HG03432 (cell line): Measurements from ENCODE around the gene MYH7.
"Not testable (repeated sequence)": the region's sequence is repeated elsewhere in the genome, so short reads cannot be mapped to it uniquely, and the experiment has no call there.

Experiments
- ATAC-seq: cut with Tn5 transposase; IDR thresholded peaks from one replicate; pipeline ENCODE4 v1.9.1; 2021; ENCODE audit warnings: mild to moderate bottlenecking, moderate library complexity; ENCODE audit not compliant: unreplicated experiment

The MYH7 gene

DNA sequence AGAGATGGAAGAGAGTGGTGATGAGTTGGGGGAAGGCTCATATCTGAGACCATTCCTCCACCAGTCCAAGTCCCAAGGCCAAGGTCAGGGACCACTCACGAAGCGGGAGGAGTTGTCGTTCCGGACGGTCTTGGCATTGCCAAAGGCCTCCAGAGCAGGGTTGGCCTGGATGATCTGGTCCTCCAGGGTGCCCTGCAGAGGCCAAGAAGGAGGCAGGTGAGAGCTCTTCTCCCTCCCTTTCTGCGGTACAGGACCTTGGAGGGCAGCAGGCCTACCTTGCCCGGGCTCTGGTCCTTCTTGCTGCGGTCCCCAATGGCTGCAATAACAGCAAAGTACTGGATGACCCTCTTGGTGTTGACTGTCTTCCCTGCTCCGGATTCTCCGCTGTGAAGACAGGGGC, 4.0 kb downstream of the MYH7 start:
- no peak for ATAC-seq

DNA sequence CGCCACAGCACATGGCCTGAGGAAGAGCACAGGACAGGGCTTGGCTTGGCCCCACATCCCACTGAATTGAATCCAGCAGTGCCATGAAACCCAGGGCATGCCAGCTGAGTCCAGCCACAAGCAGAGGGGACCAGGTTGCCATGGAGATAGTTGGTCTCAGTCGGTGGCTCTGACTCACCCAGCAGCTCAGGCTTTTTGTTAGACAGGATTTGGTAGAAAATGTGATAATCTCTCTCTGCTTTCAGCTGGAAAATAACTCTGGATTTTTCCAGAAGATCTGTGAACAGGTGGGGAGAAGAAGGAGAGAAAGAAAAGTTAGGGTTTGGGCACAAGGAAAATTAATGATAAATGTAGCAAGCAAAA, 4.8 kb downstream of the MYH7 start:
- no peak for ATAC-seq

DNA sequence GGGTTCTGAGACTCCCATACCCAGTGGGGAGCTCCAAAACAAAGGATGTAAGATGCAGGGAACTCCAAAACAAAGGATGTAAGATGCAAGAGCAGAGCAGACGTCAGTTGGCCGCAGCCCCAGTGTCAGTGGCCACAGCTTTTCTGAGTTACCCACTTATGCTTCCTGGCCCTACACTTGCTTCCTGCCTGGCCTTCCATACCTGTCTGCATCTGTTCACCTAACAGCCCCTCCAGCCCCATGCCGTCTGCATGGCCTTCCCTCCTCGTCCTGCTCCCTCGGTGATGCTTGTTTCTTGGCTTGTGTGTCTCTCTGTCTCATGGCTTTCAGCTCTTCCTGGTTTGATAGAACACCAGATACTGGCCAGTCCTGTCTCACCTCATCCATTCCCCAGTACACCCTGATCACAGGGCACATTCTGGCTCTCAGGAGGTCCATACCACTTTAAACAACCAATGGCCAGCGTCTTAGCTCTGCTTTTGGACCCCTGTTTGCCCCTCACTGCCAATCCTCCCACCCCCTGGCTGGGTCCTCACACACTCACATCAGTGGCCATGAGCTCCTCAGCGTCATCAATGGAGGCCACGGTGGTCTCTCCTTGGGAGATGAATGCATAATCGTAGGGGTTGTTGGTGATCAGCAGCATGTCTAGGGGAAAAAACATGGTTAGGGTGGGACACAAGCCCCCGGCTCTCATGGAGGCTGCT, 5.3 kb downstream of the MYH7 start:
- ATAC-seq = no peak

DNA sequence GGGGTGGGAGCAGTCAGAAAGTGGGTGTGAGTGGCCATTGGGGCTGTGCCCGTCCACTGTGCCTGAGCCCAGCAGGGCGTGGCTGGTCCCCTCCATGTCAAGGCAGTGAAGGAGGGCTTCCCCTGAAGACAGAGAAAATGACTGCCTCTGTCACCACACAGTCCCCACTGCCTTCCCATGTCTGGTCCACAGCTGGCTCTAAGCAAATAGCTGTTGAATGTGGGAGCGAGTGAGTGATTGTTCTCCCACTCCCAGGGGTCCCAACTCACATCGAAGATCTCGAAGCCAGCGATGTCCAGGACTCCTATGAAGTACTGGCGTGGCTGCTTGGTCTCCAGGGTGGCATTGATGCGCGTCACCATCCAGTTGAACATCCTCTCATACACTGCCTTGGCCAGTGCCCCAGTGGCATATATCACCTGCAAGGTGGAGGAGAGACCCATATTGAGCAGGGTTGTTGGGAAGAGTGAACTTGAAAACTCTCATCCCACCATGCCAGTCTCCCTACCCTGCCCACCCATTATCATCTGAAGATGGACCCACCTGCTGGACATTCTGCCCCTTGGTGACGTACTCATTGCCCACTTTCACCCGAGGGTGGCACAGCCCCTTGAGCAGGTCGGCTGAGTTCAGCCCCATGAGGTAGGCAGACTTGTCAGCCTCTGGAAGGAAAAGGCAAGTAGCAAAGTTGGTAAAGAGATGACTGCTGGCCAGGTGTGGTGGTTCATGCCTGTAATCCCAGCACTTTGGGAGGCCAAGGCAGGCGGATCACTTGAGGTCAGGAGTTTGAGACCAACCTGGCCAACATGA, 6.6 kb downstream of the MYH7 start:
- no peak for ATAC-seq

DNA sequence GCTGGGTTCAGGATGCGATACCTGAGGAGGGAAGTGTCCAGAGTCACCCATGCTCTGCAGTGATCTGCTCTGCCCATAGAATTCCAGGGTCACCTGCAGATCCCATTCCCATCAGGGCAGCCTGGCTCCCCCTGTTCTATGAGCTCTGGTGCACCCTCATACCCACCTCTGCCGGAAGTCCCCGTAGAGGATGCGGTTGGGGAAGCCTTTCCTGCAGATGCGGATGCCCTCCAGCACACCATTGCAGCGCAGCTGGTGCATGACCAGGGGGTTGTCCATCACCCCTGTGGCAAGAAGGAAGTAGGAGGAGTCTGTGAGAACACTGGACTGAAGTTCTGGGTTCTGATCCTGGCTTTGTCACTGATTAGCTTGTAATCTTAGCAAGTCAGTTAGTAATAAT, 9.7 kb downstream of the MYH7 start:
- not testable (repeated sequence) for ATAC-seq

DNA sequence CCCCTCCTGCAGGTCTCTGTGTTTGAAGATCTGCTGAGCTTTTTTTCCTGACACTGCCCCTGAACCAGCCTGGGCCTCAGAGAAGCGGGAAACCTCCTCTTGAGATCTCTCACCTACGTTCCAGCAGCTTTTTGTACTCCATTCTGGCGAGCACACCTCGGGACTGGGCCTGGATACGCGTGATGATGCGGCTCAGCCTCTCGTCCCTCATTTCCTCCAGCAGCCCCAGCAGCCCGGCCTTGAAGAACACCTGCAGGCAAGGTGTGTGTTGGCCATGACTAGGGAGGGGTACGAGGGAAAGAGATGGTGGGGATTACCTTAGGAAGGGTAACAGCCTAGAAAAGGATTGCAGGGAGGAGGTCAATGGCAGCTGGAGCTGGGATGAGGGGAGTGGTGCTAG, 10.3 kb downstream of the MYH7 start:
- ATAC-seq = no peak

DNA sequence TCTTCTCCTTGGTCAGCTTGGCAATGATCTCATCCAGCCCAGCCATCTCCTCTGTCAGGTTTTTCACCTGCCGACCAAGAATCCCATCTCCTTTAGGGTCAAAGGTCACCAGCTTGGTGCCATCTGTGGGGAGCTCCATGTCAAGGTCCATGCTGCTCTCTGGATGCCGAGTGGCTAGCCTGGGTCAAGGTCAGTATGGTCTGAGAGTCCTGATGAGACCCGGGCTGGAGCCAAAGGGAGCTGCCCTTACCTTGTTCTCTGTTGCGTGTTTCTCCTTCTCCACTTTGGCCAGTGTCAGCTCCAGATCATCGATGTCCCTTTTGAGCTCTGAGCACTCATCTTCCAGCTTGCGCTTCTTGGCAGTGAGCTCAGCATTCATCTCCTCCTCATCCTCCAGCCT, 11.8 kb downstream of the MYH7 start:
- ATAC-seq = no peak

DNA sequence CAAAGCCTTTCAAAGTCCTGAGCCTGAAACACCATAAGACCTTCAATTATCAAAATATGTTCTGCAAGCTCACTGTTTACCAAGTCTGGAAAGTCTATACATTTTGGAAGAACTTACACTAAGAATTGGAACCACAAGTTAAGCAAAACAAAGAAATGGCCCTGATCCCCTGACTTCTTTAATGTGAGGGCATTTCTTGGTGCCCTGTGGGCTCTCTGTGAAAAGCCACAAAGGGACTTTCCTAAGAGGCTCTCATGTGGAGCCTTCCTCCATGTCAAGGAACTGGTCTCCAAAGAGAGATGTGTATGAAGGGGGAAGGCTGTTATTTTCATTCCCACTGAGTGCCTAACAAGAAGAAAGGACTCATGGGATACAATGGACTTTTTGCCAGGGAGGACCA, 13.9 kb downstream of the MYH7 start:
- ATAC-seq = no peak

DNA sequence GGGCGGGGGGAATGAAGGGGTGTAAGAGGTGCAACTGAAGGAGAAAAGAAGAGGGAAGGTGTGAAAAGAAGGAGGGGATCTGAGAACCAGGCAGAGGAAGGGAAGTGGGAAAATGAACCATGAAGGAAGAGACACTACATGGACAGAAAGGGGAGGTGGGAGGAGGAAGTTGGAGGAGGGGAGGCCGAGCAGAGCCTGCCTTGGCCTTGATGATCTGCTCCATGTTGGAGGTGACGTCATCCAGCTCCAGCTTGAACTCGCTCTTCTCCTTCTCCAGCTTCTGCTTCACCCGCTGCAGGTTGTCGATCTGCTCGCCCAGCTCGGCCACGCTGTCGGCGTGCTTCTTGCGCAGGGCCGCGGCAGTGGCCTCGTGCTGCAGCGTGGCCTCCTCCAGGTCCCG, 15.8 kb downstream of the MYH7 start:
- not testable (repeated sequence) for ATAC-seq

DNA sequence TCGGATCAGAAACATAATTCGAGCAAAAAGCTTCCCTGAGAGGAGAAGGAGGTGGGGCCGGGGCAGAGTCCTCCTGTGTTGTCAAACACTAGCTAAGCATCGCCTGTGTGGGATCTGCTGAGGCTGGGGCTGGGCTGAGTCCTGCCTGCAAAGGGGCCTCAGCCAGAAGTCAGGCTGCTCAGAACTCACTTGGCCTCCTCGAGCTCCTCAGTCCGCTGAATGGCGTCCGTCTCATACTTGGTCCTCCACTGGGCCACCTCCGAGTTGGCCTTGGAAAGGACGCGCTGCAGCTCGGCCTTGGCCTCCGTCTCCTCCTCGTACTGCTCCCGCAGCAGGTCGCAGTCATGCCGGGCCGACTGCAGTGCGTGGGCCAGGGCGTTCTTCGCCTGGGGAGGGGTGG, 17.4 kb downstream of the MYH7 start:
- no peak for ATAC-seq

DNA sequence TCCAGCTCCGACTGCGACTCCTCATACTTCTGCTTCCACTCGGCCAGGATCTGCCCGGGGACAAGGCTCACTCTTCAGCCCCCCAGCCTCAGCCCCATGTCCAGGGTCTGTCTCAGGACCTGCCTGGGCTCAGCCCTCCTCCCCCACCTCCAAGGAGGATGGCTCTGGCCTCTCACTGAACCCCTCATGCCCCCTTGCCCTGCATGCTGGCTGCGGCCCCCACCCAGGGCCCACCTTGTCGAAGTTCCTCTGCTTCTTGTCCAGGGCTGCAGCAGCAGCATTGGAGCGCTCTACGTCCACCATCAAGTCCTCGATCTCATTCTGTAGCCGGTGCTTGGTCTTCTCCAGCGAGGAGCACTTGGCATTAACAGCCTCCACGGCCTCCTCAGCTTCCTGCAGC, 18.2 kb downstream of the MYH7 start:
- not testable (repeated sequence) for ATAC-seq

DNA sequence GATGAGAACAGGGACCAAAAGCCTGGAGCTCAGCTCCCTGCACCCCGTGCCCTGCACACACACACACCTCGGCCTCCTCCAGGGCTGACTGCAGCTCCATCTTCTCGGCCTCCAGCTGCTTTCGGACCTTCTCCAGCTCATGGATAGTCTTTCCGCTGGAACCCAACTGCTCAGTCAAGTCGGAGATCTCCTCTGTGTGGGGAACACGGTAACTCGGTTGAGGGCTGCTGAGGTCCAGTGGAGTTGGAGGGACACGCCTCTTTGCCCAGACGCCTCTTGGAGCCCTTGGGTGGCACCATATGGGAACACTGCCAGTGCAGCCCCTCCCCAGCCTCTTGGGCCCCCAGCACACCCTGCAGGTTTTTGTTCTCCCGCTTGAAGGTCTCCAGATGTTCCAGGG, 18.7 kb downstream of the MYH7 start:
- no peak for ATAC-seq

DNA sequence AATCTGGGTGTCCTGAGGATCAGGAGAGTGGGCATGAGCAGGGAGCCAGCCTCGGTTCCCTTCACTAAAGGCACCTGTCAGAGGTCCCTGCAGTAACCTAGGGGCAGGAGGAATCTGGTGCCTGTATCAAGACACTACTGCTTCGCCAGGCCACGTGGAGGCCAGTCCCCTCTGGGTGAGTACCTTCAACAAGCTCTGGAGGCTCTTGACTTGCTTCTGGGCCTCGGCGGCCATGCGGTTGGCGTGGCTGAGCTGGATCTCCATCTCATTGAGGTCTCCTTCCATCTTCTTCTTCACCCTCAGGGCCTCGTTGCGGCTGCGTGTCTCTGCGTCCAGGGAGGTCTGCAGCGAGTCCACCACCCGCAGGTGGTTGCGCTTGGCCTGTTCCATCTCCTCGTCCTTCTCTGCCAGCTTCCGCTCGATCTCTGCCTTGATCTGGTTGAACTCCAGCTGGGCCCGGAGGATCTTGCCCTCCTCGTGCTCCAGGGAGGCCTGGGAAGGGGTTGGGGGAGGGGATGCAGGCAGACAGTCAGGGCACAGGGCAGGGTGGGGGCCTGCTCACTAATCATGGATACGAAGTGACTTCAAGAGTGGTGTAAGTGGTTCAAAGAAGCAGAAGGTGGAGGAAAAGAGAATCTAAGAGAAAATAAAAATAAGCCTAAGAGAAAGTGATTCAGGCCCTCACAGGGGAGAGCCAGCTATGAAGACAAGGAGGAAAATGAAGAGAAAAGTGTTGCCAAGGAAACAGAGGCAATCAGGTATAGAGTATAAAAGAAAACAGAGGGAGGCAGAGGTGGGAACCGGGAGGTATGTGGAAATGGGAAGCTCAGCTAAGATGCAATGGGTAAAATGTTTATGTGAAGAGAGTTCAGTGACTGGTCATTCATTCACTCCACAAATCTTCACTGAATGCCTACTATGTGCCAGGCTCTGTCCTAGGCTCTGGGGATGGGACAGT, 19.4 kb downstream of the MYH7 start:
- ATAC-seq = no peak

DNA sequence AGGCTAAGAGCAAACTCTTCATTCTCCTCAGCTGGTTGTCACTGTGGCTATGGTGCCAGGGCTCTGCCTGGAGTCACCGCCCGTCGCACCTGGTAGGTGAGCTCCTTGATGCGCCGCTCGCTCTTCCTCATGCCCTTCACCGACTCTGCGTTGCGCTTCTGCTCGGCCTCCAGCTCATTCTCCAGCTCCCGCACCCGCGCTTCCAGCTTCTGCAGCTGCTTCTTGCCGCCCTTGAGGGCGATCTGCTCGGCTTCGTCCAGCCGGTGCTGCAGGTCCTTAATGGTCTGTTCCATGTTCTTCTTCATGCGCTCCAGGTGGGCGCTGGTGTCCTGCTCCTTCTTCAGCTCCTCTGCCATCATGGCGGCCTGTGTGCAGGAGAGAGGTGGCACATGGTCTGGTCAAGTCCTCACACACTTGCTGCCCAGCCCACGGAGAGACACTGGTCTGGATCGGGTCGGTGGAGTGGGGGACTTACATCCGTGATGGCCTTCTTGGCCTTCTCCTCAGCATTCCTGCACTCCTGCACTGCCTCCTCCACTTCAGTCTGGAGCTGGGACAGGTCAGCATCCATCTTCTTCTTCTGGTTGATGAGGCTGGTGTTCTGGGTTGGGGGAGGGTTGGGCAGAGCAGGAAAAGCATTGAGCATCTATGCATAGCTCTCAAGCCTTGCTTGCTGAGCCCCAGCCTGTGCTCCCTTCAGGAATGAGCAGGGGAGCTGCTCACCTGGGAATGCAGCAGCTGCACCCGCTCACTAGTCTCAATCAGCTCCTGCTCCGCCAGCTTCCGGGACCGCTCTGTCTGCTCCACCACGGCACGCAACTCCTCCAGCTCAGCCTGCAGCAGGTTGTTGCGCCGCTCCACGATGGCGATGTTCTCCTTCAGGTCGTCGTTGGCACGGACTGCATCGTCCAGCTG, 20.3 kb downstream of the MYH7 start:
- ATAC-seq = no peak

DNA sequence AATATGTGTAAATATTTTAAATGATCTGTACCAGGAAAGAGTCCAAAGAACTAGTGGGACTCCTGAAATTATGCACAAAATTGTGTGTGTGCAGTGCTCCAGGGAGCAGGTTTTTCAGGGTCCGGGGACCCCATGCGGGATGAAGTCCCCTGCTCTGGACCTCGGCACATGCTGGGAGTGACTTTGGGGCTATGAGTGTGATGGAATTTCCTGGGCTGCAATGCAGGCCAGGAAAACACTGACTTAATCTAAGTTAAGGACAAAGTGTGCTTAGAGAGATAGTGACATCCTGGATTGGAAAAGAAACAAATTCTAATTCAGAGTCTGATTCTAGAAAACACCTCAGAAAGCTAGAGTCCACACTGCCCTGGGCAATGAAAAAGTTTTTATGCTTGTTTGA, 21.2 kb downstream of the MYH7 start:
- no peak for ATAC-seq

DNA sequence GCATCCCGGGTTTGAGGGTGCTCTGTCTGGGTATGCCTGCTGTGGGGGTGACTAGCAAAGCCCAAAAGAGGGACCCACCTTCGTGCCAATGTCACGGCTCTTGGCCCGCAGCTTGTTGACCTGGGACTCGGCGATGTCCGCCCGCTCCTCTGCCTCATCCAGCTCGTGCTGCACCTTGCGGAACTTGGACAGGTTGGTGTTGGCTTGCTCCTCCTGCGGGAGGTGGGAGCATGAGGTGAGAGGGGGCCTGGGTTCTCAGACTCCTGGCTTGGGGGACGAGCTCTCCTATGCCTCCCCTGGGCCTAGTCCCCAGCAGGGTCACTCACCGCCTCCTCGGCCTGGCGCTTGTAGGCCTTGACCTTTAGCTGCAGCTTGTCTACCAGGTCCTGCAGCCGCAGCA, 21.8 kb downstream of the MYH7 start:
- ATAC-seq = no peak

DNA sequence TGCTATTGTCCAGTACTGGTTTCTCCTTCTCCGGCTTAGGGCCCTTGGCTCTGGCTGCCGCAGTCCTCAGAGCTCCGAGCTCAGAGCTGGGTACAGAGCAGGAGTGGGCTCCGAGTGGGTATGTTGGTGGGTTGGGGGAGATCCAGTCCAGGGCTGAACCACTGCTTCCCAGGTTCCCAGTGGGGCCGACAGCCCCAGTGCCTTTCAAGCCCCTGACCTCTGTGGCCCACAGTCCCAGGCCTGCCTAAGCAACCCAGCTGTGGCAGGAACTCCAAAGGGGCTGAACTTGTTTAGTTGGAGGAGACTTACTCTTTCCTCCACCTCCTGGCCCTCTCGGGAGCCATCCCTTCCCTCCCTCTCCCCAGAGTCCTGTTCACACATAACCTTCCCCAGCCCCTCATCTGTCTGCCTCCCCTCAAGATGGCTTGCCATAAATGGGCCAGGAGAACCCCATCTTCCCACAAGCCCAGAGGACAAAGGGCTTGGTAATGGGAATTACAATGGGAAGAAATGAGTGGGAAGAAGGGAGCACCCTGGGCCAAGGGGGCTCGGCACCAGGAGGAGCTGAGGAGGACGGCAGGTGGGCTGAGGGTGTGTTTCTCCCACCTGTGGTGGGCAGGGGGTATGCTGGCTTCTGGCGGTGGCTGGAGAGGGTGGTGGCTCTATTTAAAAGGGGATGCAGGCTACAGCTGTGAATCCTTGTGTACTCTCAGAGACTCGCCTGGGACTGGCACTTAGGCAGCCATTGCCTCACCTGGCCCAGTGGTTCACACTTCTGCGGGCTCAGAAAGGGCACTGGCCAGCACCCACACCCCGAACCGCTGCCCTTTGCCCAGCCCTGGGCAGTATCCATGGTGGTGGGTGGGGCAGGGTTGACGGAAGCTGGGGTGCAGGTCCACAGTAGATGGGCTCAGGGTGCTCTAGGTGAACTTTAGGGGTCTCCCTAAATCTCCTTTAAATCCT, 23.6 kb downstream of the MYH7 start:
- no peak for ATAC-seq

DNA sequence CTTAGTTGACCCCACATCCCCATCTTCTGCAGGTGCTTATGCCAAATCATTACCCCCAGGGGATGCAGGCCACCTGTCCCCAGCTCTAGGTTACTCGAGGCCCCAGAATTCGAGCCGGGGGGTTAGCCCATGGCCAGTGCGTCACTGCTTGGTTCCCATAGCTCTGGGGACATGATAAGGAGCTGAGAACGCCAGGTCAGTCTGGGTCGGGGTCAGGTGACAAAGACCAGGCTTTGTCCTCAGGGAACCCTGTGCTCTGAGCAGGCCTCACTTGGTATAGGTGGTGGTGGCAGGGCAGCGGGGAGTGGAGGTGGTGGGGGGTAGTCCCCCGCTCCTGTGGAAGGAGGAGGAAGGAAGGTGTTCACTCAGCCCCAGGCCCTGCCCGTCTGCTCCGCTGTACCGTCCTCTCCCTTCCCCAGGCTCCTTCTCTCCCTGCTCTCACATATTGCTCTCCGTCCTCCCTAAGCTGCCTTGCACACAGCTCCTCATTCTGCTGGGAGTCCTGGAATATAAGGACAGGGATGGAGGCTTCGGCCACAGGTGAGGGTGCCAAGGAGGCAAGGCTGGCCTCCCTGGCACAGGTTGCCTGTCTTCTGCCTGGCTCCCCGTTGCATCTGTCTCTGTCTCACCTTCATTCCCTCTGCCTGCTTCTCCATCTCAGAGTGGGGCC, 25.4 kb downstream of the MYH7 start:
- ATAC-seq = no peak

DNA sequence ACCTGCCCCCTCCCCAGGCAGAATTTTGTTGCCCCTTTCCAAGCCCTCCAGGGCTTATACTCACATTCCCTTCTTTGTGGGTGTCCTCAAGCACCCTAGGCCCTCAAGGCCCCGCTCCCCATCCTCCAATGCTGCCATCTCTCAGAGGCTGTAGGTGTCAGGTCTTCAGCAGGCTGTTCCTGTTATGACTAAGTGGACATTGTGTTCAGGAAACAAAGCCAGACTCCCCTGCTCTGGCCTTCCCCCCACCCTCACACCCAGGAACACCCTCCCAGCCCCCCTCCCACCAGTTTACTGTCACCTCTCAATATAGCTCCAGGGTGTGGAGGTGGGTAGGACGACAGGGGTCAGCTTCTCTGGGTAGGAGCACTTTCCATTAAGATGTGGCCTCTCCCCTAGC, 26.0 kb downstream of the MYH7 start:
- ATAC-seq = no peak
